Measurements from ENCODE around the gene TLX1.
"Not testable (repeated sequence)": the region's sequence is repeated elsewhere in the genome, so short reads cannot be mapped to it uniquely, and the experiment has no call there.

The TLX1 gene

DNA sequence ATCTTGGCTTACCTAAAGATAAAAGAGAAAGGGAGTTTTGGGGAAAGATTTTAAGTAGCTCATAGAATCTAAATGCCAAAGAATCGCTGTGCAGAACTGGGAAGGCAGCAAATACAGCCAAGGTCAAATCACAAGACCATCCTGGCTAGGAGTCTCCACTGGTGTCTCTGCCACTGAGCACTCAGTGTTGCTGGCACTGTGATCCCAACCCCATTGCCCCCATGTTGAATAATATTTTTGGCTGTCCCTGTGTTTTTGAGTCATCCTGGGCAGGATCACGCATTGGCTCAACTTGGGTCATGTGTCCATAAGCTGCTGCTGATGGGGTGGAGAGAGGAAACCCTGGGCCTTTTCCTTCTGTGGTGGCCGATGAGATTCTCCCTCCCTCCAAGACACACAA lies 21.2 kb downstream of the TLX1 start:
- no peak overlapping the region for H3K9ac ChIP-seq (ENCODE audit: low read length)
- H2AFZ ChIP-seq (ENCODE audit: low read depth, low read length) = no peak overlapping the region
- H4K20me1 ChIP-seq (ENCODE audit: insufficient read depth, low read length) = no peaks in the 10 kb centered on the region
- no peaks in the 10 kb centered on the region for H3K36me3 ChIP-seq (replicated peaks; ENCODE audit: low read depth, low read length)
- no peak overlapping the region for H3K27ac ChIP-seq (ENCODE audit: low read length)
- no peak overlapping the region for H3K4me3 ChIP-seq (ENCODE audit: low read length)
- H3K79me2 ChIP-seq (ENCODE audit: low read length) = no peaks in the 10 kb centered on the region
- TF ChIP-seq EZH2phosphoT487 (IDR thresholded peaks at IDR 0.05; ENCODE audit: low read depth) = no peak
- TF ChIP-seq, protein P1, sequence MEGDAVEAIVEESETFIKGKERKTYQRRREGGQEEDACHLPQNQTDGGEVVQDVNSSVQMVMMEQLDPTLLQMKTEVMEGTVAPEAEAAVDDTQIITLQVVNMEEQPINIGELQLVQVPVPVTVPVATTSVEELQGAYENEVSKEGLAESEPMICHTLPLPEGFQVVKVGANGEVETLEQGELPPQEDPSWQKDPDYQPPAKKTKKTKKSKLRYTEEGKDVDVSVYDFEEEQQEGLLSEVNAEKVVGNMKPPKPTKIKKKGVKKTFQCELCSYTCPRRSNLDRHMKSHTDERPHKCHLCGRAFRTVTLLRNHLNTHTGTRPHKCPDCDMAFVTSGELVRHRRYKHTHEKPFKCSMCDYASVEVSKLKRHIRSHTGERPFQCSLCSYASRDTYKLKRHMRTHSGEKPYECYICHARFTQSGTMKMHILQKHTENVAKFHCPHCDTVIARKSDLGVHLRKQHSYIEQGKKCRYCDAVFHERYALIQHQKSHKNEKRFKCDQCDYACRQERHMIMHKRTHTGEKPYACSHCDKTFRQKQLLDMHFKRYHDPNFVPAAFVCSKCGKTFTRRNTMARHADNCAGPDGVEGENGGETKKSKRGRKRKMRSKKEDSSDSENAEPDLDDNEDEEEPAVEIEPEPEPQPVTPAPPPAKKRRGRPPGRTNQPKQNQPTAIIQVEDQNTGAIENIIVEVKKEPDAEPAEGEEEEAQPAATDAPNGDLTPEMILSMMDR (IDR thresholded peaks at IDR 0.05; ENCODE audit: low read depth, low read length) = no peak
- H3K9me3 ChIP-seq (ENCODE audit: insufficient read depth, low read length) = no peaks in the 10 kb centered on the region
- peaks cover 9% of the 10 kb centered on the region; the same call in 1 of the 2 replicates for H3K27me3 ChIP-seq (ENCODE audit: low read depth, low read length)
- no peaks in the 10 kb centered on the region for H3K4me1 ChIP-seq (ENCODE audit: low read length)
- no peak overlapping the region for H3K4me2 ChIP-seq (ENCODE audit: low read length)

DNA sequence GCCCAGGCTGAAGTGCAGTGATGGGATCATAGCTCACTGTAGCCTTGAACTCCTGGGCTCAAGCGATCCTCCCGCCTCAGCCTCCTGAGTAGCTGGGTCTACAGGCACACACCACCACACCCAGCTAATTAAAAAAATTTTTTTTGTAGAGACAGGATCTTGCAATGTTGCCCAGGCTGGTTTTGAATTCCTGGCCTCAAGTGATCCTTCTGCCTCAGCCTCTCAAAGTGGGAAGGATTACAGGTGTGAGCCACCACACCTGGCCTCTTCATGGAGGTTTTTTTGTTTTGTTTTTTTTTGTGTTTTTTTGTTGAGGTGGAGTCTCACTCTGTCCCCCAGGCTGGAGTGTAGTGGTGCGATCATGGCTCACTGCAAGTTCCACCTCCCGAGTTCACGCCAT lies 23.4 kb downstream of the TLX1 start:
- not testable (repeated sequence) for H3K79me2 ChIP-seq (ENCODE audit: low read length); H3K9ac ChIP-seq (ENCODE audit: low read length); H3K9me3 ChIP-seq (ENCODE audit: insufficient read depth, low read length); H3K27ac ChIP-seq (ENCODE audit: low read length); H3K4me1 ChIP-seq (ENCODE audit: low read length); H3K4me3 ChIP-seq (ENCODE audit: low read length); H2AFZ ChIP-seq (ENCODE audit: low read depth, low read length); H3K4me2 ChIP-seq (ENCODE audit: low read length); H3K36me3 ChIP-seq (replicated peaks; ENCODE audit: low read depth, low read length); H4K20me1 ChIP-seq (ENCODE audit: insufficient read depth, low read length)
- peaks cover 23% of the 10 kb centered on the region; the same call in 1 of the 2 replicates for H3K27me3 ChIP-seq (ENCODE audit: low read depth, low read length)

DNA sequence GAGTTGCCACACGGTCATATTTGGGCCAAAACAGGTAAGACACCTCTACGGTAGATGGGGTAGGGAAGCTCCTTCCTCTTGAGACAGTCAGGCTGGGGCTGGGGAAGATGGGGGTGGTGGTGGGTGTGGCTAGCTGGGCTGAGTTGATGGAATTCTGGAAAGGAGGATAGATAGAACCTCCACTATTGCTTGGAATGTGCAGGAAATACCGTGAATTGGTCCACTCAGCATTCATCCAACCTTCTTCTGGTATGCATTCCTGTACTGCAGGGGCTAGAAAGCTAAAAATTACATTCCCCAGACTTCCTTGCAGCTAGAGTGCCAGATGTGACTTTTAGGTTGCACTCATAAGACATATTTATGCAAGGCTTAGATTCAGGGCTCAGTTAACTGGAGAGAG lies 24.8 kb downstream of the TLX1 start:
- TF ChIP-seq EZH2phosphoT487 (IDR thresholded peaks at IDR 0.05; ENCODE audit: low read depth) = no peak
- TF ChIP-seq, protein P1 (IDR thresholded peaks at IDR 0.05; ENCODE audit: low read depth, low read length) = no peak
- Histone ChIP-seq H3K27ac (ENCODE audit: low read length) (no peak overlapping the region), H3K79me2 (ENCODE audit: low read length) (no peaks in the 10 kb centered on the region), H3K9ac (ENCODE audit: low read length) (no peak overlapping the region), H3K4me3 (ENCODE audit: low read length) (no peak overlapping the region), H2AFZ (ENCODE audit: low read depth, low read length) (no peak overlapping the region), H3K36me3 (replicated peaks; ENCODE audit: low read depth, low read length) (no peaks in the 10 kb centered on the region), H3K4me1 (ENCODE audit: low read length) (no peaks in the 10 kb centered on the region), H3K27me3 (ENCODE audit: low read depth, low read length) (peaks cover 27% of the 10 kb centered on the region; the same call in 1 of the 2 replicates), H4K20me1 (ENCODE audit: insufficient read depth, low read length) (no peaks in the 10 kb centered on the region), H3K9me3 (ENCODE audit: insufficient read depth, low read length) (no peaks in the 10 kb centered on the region), H3K4me2 (ENCODE audit: low read length) (no peak overlapping the region)

DNA sequence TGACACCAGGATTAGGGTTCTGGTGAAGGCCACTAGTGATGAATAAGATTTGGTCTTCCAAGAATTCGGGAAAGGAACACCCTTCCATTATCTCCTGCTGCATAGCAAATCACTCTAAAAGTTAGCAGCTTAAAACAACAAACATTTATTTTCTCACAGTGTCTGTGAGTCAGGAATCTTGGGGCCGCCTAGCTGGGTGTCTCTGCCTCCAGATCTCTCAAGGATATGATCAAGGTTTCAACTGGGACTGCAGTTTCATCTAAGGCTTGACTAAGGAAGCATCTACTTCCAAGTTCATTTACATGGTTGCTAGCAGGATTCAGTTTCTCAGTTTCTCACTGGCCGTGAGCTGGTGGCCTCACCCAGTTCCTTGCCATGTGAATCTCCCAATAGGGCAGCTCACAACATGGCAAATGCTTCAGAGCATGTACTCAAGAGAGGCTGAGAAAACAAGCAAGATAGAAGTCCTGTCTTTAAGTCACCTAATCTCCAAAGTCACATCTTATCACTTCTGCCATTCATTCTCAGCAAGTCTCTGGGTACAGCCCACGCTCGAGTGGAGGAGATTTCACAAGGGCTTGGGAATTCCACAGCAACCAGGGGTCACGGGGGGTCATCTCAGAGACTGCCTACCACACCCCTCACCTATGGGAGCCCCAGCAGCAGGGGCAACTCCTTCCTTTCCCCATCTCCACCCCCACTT lies 26.8 kb downstream of the TLX1 start:
- H3K79me2 ChIP-seq (ENCODE audit: low read length) = no peaks in the 10 kb centered on the region
- no peaks in the 10 kb centered on the region for H3K9me3 ChIP-seq (ENCODE audit: insufficient read depth, low read length)
- 0 out of 2 replicates have a peak, but pooled peaks cover 4% of the 10 kb centered on the region for H3K4me1 ChIP-seq (ENCODE audit: low read length)
- no peaks in the 10 kb centered on the region for H3K36me3 ChIP-seq (replicated peaks; ENCODE audit: low read depth, low read length)
- no peaks in the 10 kb centered on the region for H4K20me1 ChIP-seq (ENCODE audit: insufficient read depth, low read length)
- H2AFZ ChIP-seq (ENCODE audit: low read depth, low read length) = no peak overlapping the region
- H3K4me3 ChIP-seq (ENCODE audit: low read length) = no peak overlapping the region
- TF ChIP-seq, protein P1 (IDR thresholded peaks at IDR 0.05; ENCODE audit: low read depth, low read length) = no peak
- no peak for TF ChIP-seq EZH2phosphoT487 (IDR thresholded peaks at IDR 0.05; ENCODE audit: low read depth)
- H3K4me2 ChIP-seq (ENCODE audit: low read length) = no peak overlapping the region
- H3K27ac ChIP-seq (ENCODE audit: low read length) = no peak overlapping the region
- no peak overlapping the region for H3K9ac ChIP-seq (ENCODE audit: low read length)
- H3K27me3 ChIP-seq (ENCODE audit: low read depth, low read length) = peaks cover 34% of the 10 kb centered on the region

All from OCI-LY3 (cell line).